Activated T-cell treated with anti-CD3 and anti-CD28 coated beads for 24 hours (primary cell): ENCODE measurements around the gene HPS3.
"Not testable (repeated sequence)": the region's sequence is repeated elsewhere in the genome, so short reads cannot be mapped to it uniquely, and the experiment has no call there.

Experiments used
- DNase-seq: peaks from one replicate; pipeline ENCODE4 v3.0.0-alpha.2; 2020; ENCODE audit warnings: low read depth

The HPS3 gene

DNA sequence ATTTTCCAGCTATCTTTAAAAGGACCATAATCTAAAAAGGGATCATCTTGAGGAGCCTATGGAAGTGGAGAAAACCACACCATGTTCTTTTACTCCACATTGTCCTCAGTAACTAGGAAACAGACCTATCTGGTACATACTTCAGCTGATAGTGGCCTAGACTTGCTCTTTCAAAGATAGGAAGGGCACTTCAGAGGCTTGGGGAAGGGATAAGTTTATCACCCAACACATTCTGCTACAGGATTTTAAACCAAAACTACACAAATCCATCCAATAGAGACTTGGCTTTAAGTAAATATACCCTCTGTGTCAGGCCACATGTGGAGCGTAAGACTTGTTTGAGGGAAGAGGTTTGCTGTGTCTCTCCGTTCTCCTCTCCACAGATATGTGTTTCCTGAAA lies 56.8 kb downstream of the HPS3 start:
- DNase-seq, result no peak

DNA sequence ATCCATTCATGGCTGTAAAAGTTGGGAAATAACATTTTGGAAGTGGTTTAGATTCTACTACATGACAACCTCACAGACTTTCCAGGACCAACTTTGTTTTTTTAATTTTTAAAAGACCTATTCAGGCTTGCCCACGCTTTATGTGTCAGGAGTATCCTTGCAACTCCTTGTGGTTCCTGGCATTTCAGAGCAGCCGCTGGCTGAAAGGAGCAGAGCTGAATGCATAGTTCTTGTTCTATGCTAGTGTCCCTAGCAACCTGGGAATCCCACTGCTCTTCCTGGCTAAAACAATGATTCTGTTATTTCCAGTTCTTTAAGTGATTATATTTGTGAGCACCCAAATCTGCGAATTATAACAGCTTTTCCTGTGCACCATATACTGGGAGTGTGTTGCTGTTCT lies 57.3 kb downstream of the HPS3 start:
- no peak for DNase-seq

DNA sequence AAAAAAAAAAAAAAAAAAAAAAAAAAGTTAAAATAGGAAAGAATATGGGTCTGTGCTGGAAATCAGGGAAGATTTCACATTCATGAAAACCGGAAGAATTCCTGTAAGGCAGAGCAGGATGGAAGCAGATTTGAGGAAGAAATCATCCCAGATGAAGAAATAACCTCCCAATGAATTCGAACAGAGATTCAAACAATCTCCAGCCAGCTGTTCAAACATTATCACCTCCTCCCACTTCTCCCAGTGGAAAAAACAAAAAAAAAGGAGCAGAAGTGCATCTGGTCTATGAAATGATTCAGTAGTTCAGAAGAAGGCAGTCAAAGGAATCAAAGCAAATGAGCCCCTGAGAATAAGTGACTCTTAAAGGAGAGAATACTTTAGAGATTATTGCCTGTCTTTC lies 59.1 kb downstream of the HPS3 start:
- no peak for DNase-seq

DNA sequence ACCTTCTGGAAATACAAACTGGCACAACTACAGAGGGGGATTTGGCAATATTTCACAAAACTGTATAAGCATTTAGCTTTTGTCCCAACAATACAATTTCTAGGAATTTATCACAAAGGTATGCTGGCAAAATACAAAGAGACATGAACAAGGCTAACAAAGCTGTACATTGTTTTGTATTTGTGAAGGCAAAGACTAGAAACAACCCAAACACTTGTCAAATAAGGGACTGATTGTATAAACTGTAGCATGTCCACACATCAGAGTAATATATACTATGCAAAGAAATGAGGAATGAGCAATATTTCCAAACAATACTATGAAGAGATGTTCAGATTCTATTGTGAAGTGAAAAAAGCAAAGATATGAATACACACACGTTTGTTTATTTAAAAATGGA lies 65.8 kb downstream of the HPS3 start:
- no peak for DNase-seq

DNA sequence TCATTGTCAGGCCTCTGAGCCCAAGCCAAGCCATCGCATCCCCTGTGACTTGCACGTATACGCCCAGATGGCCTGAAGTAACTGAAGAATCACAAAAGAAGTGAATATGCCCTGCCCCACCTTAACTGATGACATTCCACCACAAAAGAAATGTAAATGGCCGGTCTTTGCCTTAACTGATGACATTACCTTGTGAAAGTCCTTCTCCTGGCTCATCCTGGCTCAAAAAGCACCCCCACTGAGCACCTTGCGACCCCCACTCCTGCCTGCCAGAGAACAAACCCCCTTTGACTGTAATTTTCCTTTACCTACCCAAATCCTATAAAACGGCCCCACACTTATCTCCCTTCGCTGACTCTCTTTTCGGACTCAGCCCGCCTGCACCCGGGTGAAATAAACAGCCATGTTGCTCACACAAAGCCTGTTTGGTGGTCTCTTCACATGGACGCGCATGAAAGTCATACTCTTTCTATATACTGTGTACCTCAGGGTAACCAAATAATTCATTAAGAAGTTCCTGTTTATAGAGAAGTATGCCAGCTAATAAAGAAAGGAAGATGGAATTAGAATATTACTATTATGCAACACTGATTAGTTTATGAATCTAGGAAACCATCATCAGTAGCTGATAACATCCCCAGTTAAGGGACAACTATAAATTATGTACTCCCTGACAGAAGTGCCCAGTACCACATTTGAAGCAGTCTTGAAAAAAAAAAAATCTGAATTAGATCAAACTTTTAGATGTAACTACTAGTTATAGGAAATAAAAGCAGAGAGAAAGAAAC lies 67.6 kb downstream of the HPS3 start:
- not testable (repeated sequence) for DNase-seq

DNA sequence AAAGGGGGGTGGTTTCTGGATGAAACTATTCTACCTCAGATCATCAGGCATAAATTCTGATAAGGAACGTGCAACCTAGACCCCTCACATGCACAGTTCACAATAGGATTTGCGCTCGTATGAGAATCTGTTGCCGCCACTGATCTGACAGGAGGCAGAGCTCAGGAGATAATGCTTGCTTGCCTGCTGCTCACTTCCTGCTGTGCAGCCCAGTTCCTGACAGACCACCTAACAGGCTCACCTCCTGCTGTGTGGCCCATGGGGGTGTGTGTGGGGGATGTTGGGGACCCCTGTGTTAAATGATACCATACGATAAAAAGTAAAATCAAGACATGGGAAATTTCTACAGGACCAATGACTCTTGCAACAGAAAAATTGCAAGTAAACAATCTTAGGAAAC lies 68.2 kb downstream of the HPS3 start:
- no peak for DNase-seq

DNA sequence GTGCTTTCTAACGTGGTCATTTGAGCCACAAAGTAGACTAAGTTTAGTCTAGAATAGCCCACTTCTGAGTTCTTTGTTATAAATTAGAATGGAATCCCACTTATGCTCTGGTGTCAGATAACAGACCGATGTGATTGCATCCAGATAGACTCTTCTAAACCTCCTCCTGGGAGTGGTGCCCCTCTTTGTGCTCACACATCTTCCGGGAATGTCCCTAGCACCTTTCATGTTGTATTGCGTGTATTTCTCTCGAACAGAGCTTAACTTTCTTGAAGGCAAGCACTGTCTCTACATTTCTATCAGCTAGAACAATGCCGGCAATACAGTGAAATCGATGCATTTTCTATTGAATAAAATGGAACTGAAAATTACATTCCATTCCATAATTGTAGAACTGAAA lies 69.2 kb downstream of the HPS3 start:
- DNase-seq, result no peak

DNA sequence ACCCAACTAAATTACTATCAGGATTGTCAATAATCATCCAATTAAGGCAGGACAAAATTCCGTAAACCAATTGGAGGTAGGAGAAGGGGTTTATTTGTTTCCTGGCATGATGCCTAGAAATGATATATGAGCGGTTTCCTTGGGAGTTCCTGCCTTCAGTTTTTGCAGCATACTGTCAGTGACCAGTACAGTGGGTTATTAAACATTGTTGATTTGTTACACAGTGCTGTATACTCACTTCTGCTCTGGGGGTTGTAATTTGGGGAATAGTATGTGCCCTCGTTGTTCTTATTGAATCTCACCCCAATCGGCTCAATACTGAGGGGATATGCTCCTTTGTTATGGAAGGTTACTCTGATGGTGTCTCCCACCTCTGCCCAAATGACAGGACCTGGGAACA lies 70.0 kb downstream of the HPS3 start:
- DNase-seq, result no peak

DNA sequence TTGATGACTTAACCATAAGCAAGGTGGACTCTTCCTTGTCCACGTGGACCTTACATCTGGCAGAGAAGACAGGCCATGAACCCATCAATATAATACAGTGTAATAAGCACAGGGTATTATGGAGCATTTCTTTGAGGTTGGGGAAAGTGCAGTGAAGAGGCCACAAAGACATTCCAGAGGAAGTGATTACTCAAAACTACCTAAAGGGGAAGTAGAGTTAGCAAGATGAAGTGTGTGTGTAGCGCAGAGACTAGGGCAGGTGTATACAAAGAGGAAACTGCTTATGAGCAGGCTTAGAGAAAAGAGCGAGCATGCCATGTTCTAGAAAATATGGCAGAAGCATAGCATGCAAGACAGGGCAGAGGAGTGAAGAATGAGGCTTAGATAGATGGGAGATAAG lies 74.3 kb downstream of the HPS3 start:
- DNase-seq, result no peak

DNA sequence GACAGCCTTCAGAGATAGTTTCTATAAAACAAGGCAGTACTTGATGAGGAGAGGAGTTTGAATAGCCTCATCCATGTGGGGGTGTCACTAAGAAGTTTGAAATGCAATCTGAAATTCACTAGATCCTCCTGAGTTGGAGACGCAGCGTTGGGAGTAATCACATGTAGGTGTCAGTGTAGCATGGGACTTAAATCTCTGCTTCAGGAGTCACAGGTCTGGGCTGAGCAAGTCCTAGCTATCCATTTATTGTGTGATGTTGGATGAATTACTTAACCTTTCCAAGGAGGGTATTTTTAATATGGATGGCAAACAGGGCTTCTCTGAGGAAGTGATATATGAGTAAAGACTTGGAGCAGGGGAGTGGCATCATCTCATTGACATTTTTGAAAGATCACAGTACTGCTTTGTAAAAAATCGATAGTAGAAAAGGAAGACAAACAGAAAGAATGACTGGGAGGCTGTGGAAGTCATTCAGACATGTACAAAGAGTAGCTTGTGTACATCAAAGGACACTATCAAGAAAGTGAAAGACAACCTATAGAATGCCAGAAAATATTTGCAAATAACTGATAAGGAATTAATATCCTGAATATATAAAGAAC lies 75.1 kb downstream of the HPS3 start:
- no peak for DNase-seq

DNA sequence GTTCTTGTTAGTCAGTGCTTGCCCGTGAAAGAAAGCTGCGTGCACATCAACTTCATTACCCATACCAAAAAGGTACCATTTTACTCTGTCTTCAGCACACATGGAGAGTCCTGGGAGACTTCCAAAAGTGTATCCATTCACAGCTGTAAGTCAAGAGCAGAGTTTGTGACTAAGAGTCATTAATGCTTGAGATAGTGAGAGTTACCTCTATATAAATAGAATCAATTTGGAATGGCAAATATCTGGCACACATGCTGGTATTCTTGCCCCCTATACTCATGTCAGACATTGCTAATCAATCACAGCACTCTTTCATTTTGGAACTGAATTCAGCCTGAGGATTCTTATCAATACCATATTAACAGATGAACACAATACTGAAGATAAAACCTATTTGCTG lies 78.0 kb downstream of the HPS3 start:
- DNase-seq, result no peak

DNA sequence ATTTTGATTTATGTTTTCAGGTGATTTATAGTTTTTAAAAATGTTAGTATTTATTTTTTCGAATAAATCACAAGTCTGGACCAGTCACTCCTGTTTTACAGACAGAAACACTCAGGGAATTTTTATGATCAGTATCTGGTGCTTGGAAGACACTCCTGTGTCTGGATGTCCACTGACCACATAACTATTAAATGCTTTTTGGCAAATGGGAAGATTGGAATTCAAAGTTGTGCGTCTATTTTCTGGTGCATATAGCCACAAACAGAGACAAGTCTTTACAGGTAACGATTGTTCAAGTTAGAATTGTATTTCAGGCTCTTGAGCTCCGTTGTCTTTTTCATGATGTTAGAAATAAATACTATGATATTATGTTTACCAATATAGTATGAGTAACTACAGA lies 80.0 kb downstream of the HPS3 start:
- no peak for DNase-seq

DNA sequence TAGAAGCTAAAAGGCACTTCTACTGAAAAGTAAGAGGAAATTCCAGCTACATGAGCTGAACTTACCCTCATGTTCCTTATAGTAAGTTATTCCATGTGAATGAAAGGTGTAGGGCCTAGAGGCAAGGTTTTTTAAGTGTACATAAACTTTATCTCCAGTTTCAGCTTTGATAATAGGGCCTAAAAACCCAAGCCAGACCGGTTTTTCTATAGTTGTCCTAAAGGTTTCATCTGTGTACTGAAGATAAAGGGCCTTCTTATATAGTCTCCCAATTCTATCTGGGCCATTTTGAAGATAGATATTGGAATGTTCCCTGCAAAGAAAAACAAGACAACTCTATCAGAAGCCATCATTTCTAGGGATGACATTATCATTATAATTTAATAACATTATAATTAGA lies 82.9 kb downstream of the HPS3 start:
- no peak for DNase-seq

DNA sequence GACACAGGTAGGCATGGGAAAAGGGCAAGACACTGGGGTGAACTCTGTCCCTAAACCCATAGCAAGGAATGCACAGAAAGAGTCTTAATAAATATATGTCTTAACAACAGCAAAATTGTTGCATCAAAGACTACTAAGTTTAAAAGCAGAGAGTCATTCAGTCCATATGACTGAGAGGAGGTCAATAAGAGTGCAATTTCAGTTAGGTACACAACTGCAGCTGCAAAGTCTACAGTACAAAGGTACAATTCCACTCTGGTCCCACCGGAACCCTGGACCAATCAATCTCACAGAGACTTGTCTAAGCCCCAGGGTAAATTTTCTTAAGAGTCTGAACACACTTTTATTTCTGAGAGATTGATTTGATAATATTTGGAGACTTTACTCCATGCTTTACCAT lies 85.3 kb downstream of the HPS3 start:
- no peak for DNase-seq

DNA sequence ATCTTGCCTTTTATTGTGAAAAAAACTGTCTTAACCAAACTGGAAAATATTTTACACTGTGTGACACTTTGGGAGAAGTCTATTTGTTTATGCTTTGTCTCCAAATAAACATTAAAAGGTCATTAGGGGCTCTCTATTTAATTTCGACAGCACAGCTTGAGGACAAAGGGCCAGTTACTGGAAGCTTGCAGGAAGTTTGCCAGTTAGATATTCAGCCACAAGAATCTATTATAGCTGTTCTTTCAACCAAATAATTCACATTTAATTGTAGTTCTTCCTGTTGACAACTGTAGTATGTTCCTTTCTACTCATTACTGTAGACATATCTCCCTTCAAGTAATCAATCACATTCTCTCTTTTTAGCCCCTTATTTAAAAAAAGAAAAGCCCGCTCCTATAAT lies 86.1 kb downstream of the HPS3 start:
- DNase-seq, result no peak

DNA sequence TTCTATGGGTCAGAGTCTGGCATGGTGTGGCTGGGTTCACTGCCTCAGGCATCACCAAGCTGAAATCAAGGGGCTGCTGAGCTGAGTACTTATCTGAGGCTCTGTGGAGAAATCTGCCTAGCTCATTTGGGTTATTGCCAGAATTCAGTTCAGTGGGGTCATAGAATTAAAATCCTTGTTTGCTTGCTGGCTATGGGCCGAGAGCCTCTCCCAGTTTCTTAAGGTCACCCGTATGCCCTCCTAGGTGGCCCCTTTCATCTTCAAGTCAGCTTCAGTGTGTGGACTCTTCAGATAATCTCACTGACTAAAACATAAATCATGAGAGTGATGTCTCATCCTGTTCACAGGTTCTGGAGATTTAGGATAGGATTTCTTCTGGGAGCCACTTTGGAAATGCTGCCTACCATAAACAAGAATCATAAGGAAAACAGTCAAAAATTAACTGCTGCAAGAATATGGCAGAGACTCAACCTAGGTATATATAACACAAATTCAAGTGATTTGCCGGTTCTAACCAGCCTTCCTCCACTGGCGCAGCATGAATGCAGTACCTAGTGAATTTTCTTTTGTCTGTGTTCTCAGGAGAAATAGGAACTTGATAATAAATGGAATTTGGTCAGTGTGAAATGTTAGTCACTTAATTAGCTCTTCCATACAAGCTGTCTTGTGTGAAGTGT lies 86.9 kb downstream of the HPS3 start:
- DNase-seq, result no peak

DNA sequence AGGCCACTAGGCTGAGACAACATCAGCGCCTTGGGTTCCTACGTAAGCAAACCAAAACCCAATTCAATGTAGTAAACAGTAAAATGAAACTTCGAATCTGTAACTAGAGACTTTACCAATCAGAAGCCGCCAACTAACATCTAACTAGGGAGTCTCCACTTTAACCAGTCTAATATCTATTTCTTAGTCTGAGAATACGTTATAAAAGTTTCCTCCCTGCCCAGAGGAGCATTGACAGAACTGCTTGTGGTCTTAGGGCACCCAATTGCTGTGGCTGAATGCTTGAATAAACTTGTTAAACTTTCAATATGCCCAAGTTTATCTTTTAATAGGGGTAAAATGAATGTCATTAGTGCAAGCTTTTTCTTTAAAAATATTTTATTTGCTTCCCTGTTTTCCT lies 87.9 kb downstream of the HPS3 start:
- DNase-seq, result no peak

DNA sequence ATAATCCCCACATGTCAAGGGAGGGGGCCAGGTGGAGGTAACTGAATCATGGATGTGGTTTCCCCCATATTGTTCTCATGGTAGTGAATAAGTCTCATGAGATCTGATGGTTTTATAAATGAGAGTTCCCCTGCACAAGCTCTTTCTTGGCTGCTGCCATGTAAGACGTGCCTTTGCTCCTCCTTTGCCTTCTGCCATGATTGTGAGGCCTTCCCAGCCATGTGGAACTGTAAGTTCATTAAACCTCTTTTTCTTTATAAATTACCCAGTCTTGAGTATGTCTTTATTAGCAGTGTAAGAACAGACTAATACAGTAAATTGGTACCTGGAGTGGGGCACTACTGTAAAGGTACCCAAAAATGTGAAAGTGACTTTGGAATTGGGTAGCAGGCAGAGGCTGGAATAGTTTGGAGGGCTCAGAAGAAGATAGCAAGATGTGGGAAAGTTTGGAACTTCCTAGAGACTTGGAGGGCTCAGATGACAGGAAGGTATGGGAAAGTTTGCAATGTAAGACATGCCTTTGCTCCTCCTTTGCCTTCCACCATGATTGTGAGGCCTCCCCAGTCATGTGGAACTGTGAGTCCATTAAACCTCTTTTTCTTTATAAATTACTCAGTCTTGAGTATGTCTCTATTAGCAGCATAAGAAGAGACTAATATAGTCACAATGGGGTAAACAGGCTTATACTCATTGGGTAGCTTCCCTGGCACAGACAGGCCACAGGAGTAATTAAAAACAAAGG lies 90.1 kb downstream of the HPS3 start:
- not testable (repeated sequence) for DNase-seq

DNA sequence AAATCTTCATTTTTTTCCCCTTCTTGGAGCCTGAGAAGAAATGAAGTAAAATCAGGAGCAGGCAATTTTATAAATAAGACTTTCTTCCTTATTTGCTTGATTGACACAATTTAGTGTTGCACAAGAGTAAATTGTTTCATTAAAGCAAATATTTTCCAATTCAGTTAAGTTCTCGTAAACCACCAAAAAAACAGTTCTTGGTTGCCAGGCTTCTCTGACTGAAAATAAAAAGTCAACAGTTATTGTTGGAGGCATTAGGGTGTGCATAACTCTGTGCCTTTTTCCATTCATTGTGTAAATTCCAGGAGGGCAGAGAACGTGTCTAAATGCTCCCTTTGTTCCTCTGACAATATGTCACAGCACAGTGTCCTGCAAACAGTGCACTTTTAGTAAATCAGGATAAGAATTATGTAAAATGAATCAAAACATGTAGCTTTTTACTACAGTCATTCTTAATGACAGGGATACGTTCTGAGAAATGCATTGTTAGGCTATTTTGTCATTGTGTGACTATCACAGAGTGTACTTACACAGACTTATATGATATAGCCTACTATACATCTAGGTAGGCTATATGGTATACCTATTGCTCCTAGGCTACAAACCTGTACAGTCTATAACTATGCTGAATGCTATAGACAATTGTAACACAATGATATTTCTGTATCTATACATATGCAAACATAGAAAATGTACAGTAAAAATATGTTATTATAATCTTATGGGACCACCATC lies 92.5 kb downstream of the HPS3 start, which contains the start of gene CP:
Gene CP, minus strand, starts transcription at position 47 of the 735 bp plus-strand sequence. Its CDS starts 37 bp downstream, at position 10.
- no peak for DNase-seq
